A375 (cell line): Measurements from ENCODE around the gene PRDM9. TPM values are rescaled to one million over a fixed set of nuclear protein-coding genes. Genes with fewer than 3 reads are reported as not detected.

ENCODE experiments used
- total RNA-seq: library from RNA; depleted of rRNA; stranded (reverse); fragments of >200 nt; shearing (Covaris generic); gene quantifications from 2 replicates; pipeline ENCODE4 v1.2.3, GENCODE V29; 2014; rRNA removed

PRDM9 gene
- 0.29 and 0.41 TPM in 2 replicates for total RNA-seq

DNA sequence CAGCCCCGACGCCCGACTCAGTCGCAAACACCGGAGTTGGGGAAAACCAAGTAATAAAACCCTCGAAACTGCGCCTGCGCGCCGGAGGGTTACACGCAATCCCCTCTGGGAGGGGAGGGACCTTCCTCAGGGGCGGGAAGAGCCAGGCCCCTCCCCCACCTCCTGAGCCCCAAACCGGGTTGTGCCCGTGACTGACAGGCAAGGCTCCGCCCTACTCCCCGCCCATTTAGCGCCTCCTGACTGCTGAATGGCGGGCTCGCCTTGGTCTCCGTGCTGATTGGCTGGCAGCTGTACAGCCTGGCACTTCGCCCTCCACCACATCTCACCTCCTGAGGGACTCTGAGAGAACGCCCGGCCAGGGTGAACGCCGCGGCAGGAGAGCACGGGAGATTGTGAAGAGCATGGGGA is at the start of gene PRDM9:
Gene PRDM9 (plus strand): TSS at position 332 of the 408 bp plus-strand sequence. CDS start 1,425 bp downstream, outside the sequence.

